NCI-H82 (cell line): ENCODE measurements around the gene EVX2.

ENCODE experiments used
- DNase-seq: peaks from one replicate; lab custom pipeline; 2025; lab: John Stamatoyannopoulos, UW

Gene EVX2

GRCh38 chr2:176083796-176084261 is at the start of gene EVX2:
Gene EVX2, minus strand, starts transcription at chr2:176083962. Its CDS starts 186 bp downstream, at chr2:176083776.
- peak; percentile 51 for DNase-seq

DNA sequence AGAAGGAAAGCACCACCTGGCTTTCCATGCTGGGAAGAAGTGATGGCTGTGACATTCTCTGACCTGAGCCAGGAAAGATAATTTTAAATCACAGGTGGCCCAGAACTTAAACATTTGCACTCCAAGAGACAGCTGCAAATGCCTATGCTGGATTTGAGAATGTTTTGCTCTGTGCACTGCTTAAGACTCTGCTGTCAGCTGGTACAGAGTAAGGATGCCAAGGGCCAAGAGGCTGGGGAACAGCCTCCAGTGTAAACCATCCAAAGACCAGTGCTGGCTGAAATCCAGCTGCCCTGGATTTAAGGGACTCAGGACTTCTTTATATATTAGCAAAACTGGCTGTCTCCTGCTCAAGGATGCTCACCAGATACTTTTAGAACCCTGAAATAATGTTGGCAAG is 49.6 kb upstream of the EVX2 start:
- DNase-seq = peak; percentile 36

GRCh38 chr2:176132205-176133171 is 48.7 kb upstream of the EVX2 start:
- peak; percentile 96 for DNase-seq

DNA sequence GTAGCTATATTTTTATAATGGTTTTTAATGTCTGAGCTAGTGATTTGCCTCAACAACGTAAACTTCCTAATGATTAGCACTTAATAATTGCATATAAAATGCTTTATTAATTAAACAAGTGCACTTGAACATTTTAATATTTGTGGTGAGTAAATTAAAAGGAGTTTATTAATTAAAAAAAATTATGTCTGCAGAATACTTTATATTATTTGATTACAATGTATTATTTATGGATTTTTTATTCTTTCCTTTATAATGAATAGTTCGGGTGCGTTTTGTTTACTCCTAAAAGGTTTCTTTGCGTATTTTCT is 48.0 kb upstream of the EVX2 start:
- no peak for DNase-seq

DNA sequence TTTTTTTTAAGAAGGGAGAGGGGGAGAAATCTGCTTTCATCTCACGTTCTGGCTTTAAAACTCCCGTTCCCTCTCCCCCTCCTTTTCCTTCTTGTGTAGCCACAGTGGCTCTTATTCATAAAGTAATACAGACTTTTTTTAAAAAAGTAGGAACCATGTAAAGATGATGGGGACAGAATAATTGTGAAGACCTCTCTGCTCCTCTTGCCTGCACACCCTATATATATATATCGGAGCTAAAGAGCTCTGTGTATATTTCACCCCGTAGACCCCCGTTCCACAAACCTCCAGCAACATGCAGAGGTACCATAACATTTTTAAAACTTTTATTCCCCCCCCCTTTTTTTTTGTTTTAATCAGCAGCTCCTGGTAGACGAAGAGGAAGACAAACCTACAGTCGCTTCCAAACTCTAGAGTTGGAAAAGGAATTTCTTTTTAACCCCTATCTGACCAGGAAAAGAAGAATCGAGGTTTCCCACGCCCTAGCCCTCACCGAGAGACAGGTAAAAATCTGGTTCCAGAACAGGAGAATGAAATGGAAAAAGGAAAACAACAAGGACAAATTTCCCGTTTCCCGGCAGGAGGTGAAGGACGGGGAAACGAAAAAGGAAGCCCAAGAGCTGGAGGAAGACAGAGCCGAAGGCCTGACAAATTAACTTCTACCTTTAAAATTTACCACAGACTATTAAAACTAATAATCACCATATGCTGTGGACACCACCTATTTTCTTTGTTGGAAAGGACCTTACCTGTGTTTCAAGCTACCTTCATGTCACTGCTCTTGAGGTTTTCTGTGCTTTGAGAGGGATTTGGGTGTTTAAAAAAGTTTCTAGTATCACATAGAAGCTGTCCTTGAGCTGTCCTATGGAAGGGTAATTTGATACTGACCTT is 47.4 kb upstream of the EVX2 start:
- no peak for DNase-seq

DNA sequence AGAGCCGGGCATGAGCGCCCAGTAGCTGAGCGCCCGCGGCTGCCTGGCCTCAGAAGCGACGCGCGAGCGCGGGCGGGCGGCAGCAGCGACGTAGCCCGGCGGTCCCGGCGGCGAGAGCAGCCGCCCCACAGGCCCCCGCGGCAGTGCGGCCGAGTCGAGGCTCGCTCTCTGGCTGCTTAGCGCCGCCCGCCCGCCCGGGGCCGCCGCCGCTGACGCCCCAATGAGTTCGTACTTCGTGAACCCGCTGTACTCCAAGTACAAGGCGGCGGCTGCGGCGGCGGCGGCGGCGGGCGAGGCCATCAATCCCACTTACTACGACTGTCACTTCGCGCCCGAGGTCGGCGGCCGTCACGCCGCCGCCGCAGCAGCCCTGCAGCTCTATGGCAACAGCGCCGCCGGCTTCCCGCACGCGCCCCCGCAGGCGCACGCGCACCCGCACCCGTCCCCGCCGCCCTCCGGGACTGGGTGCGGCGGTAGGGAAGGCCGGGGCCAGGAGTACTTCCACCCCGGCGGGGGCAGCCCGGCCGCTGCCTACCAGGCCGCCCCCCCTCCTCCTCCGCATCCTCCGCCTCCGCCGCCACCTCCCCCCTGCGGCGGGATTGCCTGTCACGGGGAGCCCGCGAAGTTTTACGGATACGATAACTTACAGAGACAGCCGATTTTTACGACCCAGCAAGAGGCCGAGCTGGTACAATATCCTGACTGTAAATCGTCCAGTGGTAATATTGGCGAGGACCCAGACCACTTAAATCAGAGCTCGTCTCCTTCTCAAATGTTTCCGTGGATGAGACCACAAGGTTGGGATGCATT is 46.6 kb upstream of the EVX2 start:
- peak; percentile 82 for DNase-seq

DNA sequence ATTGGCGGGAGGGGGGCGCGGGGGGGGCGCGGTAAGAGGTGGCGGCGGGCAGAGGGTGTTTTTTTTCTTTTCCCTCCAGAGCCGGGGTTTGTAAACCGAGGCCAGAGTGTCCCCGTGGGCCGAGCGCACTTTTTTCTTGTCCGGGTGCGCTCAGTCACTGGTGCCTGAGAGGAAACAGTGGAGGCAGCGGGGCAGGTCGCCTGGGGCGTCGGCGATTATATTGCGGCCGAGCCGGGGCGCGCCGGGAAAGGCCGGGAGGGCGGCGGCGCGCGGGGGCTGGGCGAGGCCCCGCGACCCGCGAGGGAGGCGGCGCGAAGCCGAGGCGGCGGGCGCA is 46.0 kb upstream of the EVX2 start:
- peak; percentile 71 for DNase-seq

GRCh38 chr2:176128982-176129796 is 45.4 kb upstream of the EVX2 start, which contains the start of gene HOXD8:
Gene HOXD8, plus strand, starts transcription at chr2:176129705. Its CDS starts 662 bp downstream, at chr2:176130367.
- peak; percentile 86 for DNase-seq

- peak; percentile 39 for DNase-seq
Measured at GRCh38 chr2:176128172-176128981, 44.6 kb upstream of the EVX2 start.

- no peak for DNase-seq
Measured at GRCh38 chr2:176127774-176128072, 44.0 kb upstream of the EVX2 start.

GRCh38 chr2:176126929-176127773 is 43.4 kb upstream of the EVX2 start:
- peak; percentile 81 for DNase-seq

DNA sequence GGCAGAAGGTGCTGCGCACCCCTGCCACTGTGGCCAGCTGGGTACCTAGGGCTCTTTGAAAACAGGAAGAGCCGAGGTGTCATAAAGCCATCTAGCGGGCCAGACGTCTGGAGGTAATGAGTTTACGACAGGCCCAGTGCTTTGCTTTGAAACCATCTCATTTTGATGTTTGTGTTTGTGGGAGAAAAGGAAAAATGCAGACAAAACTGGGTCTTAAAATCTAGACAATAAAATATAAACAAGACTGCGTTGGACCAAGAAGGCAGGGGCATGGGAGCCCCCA is 42.0 kb upstream of the EVX2 start:
- DNase-seq = no peak

- no peak for DNase-seq
Measured at GRCh38 chr2:176124947-176125771, 41.4 kb upstream of the EVX2 start.

- no peak for DNase-seq
Measured at GRCh38 chr2:176124110-176124946, 40.6 kb upstream of the EVX2 start.

DNA sequence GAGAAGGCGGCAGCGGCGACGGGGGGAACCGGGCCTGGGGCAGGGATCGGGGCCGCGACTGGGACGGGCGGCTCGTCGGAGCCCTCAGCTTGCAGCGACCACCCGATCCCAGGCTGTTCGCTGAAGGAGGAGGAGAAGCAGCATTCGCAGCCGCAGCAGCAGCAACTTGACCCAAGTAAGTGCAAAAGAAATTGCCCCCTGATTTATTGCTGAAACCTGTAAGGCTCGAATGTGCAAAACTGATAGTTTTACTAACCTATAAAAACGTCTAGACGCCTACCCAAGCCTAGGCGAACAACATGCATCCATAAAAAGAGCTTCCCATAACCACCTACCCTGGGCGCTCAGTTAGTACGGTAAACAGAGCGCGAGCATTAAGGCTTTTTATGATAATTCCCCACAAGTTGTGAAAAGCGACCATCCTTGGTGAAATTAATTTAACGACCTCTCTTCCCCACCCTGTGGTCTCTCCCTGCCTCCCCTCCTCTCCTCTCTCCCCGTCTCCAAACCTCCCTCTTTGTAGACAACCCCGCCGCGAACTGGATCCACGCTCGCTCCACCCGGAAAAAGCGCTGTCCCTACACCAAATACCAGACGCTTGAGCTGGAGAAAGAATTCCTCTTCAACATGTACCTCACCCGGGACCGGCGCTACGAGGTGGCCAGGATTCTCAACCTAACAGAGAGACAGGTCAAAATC is 39.8 kb upstream of the EVX2 start:
- no peak for DNase-seq

DNA sequence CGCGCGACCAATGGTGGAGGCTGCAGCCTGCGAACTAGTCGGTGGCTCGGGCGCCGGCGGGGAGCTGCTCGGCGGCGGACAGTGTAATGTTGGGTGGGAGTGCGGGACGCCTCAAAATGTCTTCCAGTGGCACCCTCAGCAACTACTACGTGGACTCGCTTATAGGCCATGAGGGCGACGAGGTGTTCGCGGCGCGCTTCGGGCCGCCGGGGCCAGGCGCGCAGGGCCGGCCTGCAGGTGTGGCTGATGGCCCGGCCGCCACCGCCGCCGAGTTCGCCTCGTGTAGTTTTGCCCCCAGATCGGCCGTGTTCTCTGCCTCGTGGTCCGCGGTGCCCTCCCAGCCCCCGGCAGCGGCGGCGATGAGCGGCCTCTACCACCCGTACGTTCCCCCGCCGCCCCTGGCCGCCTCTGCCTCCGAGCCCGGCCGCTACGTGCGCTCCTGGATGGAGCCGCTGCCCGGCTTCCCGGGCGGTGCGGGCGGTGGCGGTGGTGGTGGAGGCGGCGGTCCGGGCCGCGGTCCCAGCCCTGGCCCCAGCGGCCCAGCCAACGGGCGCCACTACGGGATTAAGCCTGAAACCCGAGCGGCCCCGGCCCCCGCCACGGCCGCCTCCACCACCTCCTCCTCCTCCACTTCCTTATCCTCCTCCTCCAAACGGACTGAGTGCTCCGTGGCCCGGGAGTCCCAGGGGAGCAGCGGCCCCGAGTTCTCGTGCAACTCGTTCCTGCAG is 39.1 kb upstream of the EVX2 start, which contains the start of gene HOXD9:
HOXD9 (plus strand) TSS at position 37 of the 728 bp plus-strand sequence; CDS start at position 87, 50 bp downstream.
- peak; percentile 62 for DNase-seq
